Measurements from ENCODE around the gene PALS2.

PALS2 gene

GRCh38 chr7:24572393-24572996, 757 bp upstream of the PALS2 start:
- H3K4me3 ChIP-seq (ENCODE audit: low read depth, low read length): peak overlapping the region; percentile 91
- TF ChIP-seq CTCF (IDR thresholded peaks at IDR 0.05; ENCODE audit: borderline replicate concordance, insufficient read depth, low read depth, low read length): no peak

GRCh38 chr7:24573554-24574338, 494 bp downstream of the PALS2 start:
- peak overlapping the region; percentile 91 for H3K4me3 ChIP-seq (ENCODE audit: low read depth, low read length)
- no peak for TF ChIP-seq CTCF (IDR thresholded peaks at IDR 0.05; ENCODE audit: borderline replicate concordance, insufficient read depth, low read depth, low read length)

GRCh38 chr7:24574386-24574785, 1.1 kb downstream of the PALS2 start:
- no peak for TF ChIP-seq CTCF (IDR thresholded peaks at IDR 0.05; ENCODE audit: borderline replicate concordance, insufficient read depth, low read depth, low read length)
- peak overlapping the region; percentile 91 for H3K4me3 ChIP-seq (ENCODE audit: low read depth, low read length)

GRCh38 chr7:24574950-24575349, 1.7 kb downstream of the PALS2 start:
- no peak for TF ChIP-seq CTCF (IDR thresholded peaks at IDR 0.05; ENCODE audit: borderline replicate concordance, insufficient read depth, low read depth, low read length)
- peak overlapping the region; percentile 91 for H3K4me3 ChIP-seq (ENCODE audit: low read depth, low read length)

GRCh38 chr7:24576171-24577025, 3.1 kb downstream of the PALS2 start:
- peak; percentile 59; the same call in 1 of the 2 replicates for TF ChIP-seq CTCF (IDR thresholded peaks at IDR 0.05; ENCODE audit: borderline replicate concordance, insufficient read depth, low read depth, low read length)
- no peak overlapping the region for H3K4me3 ChIP-seq (ENCODE audit: low read depth, low read length)

GRCh38 chr7:24578052-24578451, 4.8 kb downstream of the PALS2 start:
- TF ChIP-seq CTCF (IDR thresholded peaks at IDR 0.05; ENCODE audit: borderline replicate concordance, insufficient read depth, low read depth, low read length): no peak

More at GRCh38 chr7:24578052-24578451, 4.8 kb downstream of the PALS2 start:
- no peak overlapping the region for H3K4me3 ChIP-seq (ENCODE audit: low read depth, low read length)

Measured in GM12875 (cell line).